NCI-H187 treated with DMSO at 0.1 percent for 48 hours (cell line): Measurements from ENCODE around the gene ESPN.
"Not testable (repeated sequence)": the region's sequence is repeated elsewhere in the genome, so short reads cannot be mapped to it uniquely, and the experiment has no call there.

ENCODE experiments used
- DNase-seq: peaks from one replicate; lab custom pipeline; 2025; lab: John Stamatoyannopoulos, UW

The ESPN gene

GRCh38 chr1:6485168-6486101 lies 60.9 kb downstream of the ESPN start:
- no peak for DNase-seq

GRCh38 chr1:6486433-6487011 lies 61.9 kb downstream of the ESPN start:
- DNase-seq = no peak

- no peak for DNase-seq
These were observed 63.4 kb downstream of the ESPN start for GRCh38 chr1:6487804-6488484.

GRCh38 chr1:6488602-6489382 lies 64.2 kb downstream of the ESPN start:
- no peak for DNase-seq

GRCh38 chr1:6489383-6489765 lies 64.8 kb downstream of the ESPN start:
- no peak for DNase-seq

GRCh38 chr1:6489799-6490180 lies 65.2 kb downstream of the ESPN start:
- DNase-seq = no peak

GRCh38 chr1:6490181-6491080 lies 65.9 kb downstream of the ESPN start:
- DNase-seq = no peak

GRCh38 chr1:6491081-6491449 lies 66.5 kb downstream of the ESPN start:
- no peak for DNase-seq

- no peak for DNase-seq
These were observed 66.9 kb downstream of the ESPN start, which contains the start of gene PLEKHG5 for GRCh38 chr1:6491480-6491962. Gene PLEKHG5, minus strand, starts transcription at chr1:6491667. Its CDS starts 14,096 bp downstream, at chr1:6477571.

- DNase-seq = no peak
These were observed 67.4 kb downstream of the ESPN start for GRCh38 chr1:6491966-6492365.

- not testable (repeated sequence) for DNase-seq
These were observed 69.3 kb downstream of the ESPN start for GRCh38 chr1:6493834-6494223.

- DNase-seq = no peak
These were observed 70.1 kb downstream of the ESPN start for GRCh38 chr1:6494627-6495026.

GRCh38 chr1:6495041-6495441 lies 70.5 kb downstream of the ESPN start:
- DNase-seq = no peak

GRCh38 chr1:6495540-6496364 lies 71.2 kb downstream of the ESPN start:
- no peak for DNase-seq

GRCh38 chr1:6496365-6496721 lies 71.8 kb downstream of the ESPN start:
- DNase-seq = no peak

- no peak for DNase-seq
These were observed 72.3 kb downstream of the ESPN start for GRCh38 chr1:6496890-6497214.

- no peak for DNase-seq
These were observed 72.8 kb downstream of the ESPN start for GRCh38 chr1:6497215-6497866.

GRCh38 chr1:6497867-6498575 lies 73.4 kb downstream of the ESPN start:
- DNase-seq = no peak

- DNase-seq = no peak
These were observed 74.1 kb downstream of the ESPN start for GRCh38 chr1:6498576-6499111.
